IPS-18c (cell line): ENCODE results near the gene CHAD.
A peak's percentile ranks its signal among the peaks of the same experiment; 100 is the strongest.

ENCODE experiments used
- H3K4me3 ChIP-seq: 2 replicates; pipeline ENCODE4 v1.7.0; 2013; ENCODE audit warnings: low read depth, mild to moderate bottlenecking, low read length, moderate library complexity; ENCODE audit not compliant: insufficient read depth
- H3K9me3 ChIP-seq: one replicate; pipeline ENCODE4 v1.6.1; 2013; ENCODE audit warnings: mild to moderate bottlenecking, low read length, moderate library complexity; ENCODE audit not compliant: control insufficient read depth, insufficient read depth

Gene CHAD

DNA sequence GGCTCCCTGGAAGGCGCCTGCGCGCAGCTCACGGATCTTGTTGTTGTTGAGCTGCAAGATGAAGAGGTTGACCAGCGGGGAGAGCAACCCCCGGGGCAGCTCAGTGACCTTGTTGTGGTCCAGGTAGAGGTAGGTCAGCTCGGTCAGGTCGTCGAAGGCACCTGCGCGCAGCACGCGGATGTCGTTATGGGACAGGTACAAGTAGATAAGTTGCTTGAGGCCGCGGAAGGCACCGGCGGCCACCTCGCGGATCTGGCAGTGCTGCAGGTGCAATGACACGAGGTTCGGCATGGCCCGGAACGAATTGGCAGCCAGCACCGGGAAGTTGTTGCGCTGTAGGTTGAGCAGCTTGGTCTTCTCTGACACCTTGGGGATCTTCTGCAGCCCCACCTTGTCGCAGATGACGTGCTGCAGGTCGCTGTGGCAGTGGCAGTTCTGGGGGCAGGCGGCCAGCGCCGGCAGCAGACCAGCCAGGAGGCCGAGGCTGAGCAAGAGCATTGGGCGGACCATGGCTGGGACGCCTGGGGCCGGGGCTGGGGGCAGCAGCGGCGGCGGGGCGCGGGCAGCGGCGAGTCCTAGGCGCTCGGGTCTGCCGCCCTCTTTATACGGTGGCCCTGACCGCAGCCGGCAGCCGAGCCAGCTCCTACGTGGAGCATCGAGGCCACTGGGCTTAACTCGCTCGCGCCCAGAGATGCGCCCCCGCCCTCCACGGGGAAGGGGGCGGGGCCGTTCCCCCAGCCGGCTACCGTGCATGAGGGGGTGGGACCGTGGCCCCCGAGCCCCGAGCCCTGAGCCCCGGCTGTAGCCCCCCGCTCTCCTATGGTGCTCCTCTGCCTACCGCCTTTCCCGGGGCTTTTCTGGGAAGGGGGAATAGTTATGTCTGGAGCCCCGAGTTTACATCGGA is at the start of gene CHAD:
Gene CHAD (minus strand): TSS at position 577 of the 904 bp plus-strand sequence. CDS start 67 bp downstream, at position 510.
- peak within 1 kb of the TSS; percentile 43 for H3K4me3 ChIP-seq
- no peaks in the 10 kb centered on the region for H3K9me3 ChIP-seq

GRCh38 chr17:50517504-50518383 is 49.1 kb upstream of the CHAD start:
- Histone ChIP-seq H3K9me3 (no peaks in the 10 kb centered on the region), H3K4me3 (no peak overlapping the region)

DNA sequence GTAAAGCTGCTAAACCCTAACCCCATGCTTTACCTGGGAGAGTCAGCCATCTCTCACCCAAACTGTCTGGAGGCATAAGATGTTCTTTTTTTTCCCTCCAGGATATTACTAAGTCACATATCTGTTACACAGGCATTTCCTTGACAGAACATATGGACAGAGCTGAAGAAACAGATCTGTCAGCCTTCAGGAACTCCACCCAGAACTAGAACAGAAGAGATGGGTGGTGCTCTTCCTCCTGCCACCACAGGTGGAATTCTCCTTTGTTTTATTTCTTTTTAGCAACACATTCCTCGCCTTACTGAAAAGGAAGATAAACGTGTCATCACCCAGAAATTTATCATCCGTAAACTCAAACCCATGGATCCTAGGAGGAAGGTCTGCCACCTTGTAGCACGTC is 48.3 kb upstream of the CHAD start:
- Histone ChIP-seq H3K4me3 (no peak overlapping the region), H3K9me3 (no peaks in the 10 kb centered on the region)

- Histone ChIP-seq H3K9me3 (no peaks in the 10 kb centered on the region), H3K4me3 (no peak overlapping the region)
These were observed 46.4 kb upstream of the CHAD start for GRCh38 chr17:50514936-50515702.

- Histone ChIP-seq H3K9me3 (no peaks in the 10 kb centered on the region), H3K4me3 (no peak overlapping the region)
These were observed 45.7 kb upstream of the CHAD start for GRCh38 chr17:50514388-50514787.

- Histone ChIP-seq H3K9me3 (no peaks in the 10 kb centered on the region), H3K4me3 (no peak overlapping the region)
These were observed 44.8 kb upstream of the CHAD start for GRCh38 chr17:50513495-50513894.

DNA sequence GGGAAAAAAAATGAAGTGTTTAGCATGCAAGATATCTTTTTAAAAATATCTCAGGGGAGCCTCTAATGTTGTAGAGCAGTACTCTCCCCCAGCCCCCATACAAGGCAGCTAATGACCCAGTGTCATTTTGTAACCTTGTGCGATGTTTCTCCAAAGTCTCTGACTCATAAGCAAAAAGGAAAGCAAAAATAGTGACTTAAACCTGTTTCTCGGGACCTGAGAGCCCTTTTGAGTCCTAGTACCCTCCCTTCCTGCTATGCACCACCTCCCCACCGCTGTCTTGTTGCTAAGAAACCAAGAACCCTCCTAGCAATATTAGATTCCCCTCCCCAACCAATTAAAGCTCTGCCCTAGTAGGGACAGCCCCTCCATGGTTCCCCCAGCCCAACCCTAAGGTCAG is 42.4 kb upstream of the CHAD start:
- Histone ChIP-seq H3K9me3 (no peaks in the 10 kb centered on the region), H3K4me3 (no peak overlapping the region)

DNA sequence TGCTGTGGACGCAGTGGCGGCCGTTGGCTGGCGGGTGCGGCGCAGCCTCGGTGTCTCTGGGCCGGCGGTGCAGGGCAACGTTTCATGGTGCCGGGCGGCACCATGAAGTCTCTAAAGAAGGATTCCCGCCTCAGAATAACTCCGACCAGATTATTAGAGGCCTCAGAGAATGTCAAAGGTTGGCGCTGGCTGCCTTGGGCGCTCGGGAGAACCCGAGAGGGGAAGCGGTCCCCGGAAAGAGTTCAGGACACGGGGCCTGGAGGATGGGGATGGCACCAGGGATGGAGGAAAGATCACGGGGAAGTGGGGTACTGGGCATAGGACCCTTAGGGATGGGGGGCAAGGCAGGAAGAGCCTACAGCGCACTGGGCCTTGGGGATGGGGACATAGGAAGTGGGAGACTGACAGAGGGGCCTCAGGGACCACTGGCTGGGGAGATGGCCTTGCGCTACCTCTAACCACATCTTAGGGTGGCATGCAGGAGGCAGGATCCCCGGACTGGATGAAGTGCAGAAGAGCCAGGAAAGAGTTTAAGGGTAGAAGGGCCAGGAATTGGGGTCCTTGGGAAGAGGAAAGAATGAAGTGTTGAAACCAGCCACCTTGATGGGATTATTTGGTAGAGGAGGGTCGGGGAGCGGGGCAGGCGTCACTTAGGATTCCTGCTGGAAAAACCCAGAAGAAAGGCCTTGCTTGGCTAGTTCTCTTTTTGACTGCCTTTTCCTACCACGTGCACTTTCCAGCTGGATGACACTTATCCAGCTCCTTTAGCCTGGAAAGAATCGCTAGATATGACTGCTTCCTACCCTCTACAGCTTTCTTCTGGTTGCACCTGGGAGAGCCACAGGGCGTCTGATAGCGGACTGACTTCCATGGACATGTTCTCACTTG is 40.1 kb upstream of the CHAD start:
- Histone ChIP-seq H3K4me3 (peak overlapping the region; percentile 78), H3K9me3 (no peaks in the 10 kb centered on the region)

DNA sequence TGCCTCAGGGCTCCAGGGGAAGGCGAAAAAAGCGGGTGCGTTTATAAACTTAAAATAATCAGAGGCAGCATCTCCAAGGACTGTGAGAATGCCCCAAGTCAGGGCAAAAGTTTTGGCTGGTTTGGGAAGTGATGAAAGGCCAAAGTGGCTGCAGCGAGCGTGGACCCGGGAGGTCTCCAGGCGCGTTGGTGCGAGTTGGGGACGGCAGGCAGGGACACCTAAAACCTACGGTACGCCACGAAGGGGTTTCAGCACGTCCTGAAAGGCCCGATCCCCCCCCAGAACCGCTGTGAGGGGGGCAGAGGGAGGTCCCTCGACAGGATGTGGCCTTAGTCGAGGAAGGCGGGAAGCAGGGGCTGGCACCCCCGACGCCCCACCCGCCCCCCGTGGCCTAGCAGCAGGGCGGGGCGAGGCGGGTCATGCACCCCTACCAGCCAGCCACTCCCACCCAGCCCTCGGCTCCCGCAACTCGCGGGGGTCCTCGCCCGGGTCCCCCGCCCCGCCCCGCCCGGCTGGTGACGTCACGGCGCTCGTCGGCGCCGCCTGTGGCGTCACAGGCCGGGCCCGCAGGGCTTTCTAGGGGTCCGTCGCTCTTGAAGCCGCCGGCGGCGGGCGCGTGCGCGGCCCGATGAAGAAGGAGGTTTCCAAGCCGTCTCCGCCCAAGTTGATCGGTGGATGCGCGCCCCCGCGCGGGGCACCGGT is 39.3 kb upstream of the CHAD start, which contains the start of gene MYCBPAP:
Gene MYCBPAP (plus strand): TSS at position 569 of the 702 bp plus-strand sequence. CDS start 236 bp downstream, outside the sequence.
- H3K4me3 ChIP-seq = peak within 1 kb of the TSS; percentile 78
- no peaks in the 10 kb centered on the region for H3K9me3 ChIP-seq

GRCh38 chr17:50506298-50506697 is 37.6 kb upstream of the CHAD start:
- H3K4me3 ChIP-seq = no peak overlapping the region
- H3K9me3 ChIP-seq = no peaks in the 10 kb centered on the region

GRCh38 chr17:50505591-50506130 is 37.0 kb upstream of the CHAD start:
- H3K9me3 ChIP-seq = no peaks in the 10 kb centered on the region

DNA sequence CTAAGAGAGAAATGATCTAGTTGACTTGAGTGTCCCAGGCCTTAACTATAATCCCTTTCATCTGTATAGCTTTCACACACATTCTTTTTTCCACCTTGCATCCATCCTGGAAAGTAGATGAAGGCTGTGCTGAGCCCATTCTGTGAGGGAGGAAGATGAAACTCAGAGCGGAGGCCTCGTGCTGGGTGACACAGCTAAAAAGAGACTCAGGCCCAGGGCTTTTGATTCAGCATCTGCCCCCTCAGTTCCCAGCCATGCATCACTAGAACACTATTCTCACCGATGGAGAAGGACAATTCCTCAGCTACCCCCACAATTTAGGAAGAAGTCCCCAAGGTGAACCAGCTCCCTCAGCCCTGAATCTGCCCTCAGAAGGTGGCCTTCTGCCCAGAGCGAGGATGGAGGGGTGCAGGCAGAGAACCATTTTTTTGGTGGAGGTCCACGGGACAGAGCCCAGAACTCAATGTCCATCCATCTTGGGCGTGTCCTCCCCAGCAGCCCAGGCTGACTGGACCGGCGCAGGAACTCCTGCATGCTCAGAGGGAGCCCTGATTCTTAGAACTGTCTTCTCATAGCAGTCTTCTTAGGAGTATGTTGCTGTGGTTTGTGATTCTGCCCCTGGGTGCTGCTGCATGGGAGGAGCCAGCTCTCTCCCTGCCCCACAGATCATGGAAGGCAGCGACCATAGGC is 33.8 kb upstream of the CHAD start:
- no peak overlapping the region for H3K4me3 ChIP-seq
- H3K9me3 ChIP-seq = no peaks in the 10 kb centered on the region

More at GRCh38 chr17:50505591-50506130, 37.0 kb upstream of the CHAD start:
- H3K4me3 ChIP-seq = no peak overlapping the region

DNA sequence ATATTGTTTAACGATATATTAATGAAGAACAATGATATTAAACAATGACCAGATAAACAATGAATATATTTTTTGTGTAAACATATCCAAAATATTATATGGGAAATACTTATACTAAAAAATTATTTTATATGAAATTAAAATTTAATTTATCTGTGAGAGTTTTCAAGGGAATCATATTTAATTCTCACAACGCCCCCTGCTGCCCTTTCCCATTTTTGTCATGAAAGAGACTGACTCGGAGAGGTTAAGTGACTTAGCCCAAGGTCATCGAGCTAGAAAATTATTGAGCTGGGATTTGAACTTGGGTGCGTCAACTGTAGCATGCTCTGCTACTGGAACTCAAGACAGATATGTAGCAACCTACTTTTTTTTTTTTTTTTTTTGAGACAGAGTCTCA is 32.4 kb upstream of the CHAD start:
- H3K4me3 ChIP-seq = no peak overlapping the region

GRCh38 chr17:50499721-50500120 is 31.0 kb upstream of the CHAD start:
- H3K4me3 ChIP-seq = no peak overlapping the region
- no peaks in the 10 kb centered on the region for H3K9me3 ChIP-seq

More for the DNA sequence above, 32.4 kb upstream of the CHAD start:
- no peaks in the 10 kb centered on the region for H3K9me3 ChIP-seq

DNA sequence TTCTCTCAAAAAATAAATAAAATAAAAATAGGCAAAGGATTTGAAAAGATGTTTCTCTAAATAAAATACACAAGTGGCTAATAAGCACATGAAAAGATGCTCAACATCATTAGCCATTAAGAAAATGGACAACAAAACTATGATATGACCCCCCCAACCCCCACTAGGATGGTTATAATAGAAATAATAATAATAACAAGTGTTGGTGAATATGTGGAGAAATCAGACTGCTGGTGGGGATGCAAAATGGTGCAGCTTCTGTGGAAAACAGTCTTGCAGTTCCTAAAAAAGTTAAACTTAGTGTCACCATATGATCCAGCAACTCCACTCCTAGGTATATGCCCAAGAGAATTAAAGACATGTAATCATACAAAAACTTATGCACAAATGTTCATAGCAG is 30.6 kb upstream of the CHAD start:
- no peak overlapping the region for H3K4me3 ChIP-seq

More for the DNA sequence above, 30.6 kb upstream of the CHAD start:
- H3K9me3 ChIP-seq = no peaks in the 10 kb centered on the region
